ENCODE results near the gene SLF2.

SLF2 gene

GRCh38 chr10:100986623-100986951, 73.8 kb downstream of the SLF2 start:
- H3K27ac ChIP-seq = no peak overlapping the region
- peaks cover 15 to 17% of the 10 kb centered on the region in 2 experiments for H3K4me1 ChIP-seq (ENCODE audit: control insufficient read depth in 1 of 2, insufficient read depth in 1 of 2, low read depth in 1 of 2, low read length in 1 of 2)
- peak overlapping the region; percentile 97 for H3K4me3 ChIP-seq (ENCODE audit: low read depth in 1 of 2, low read length in 1 of 2)
- H3K9me3 ChIP-seq = no peaks in the 10 kb centered on the region
- TF ChIP-seq CTCF (IDR thresholded peaks at IDR 0.05) = no peak
- peaks cover 1% of the 10 kb centered on the region for H3K36me3 ChIP-seq
- H3K27me3 ChIP-seq = no peaks in the 10 kb centered on the region

GRCh38 chr10:100986952-100987684, 74.4 kb downstream of the SLF2 start, which contains the start of the genes MRPL43 and TWNK:
MRPL43 (minus strand) TSS chr10:100987497; CDS start chr10:100987443, 54 bp downstream.
TWNK (plus strand) TSS chr10:100987543; CDS start chr10:100988211, 668 bp downstream.
- H3K4me1 ChIP-seq (ENCODE audit: control insufficient read depth in 1 of 2, insufficient read depth in 1 of 2, low read depth in 1 of 2, low read length in 1 of 2) = peaks cover 15 to 17% of the 10 kb centered on the region in 2 experiments
- H3K27me3 ChIP-seq = no peaks in the 10 kb centered on the region
- peak within 1 kb of the TSS; percentile 68 for H3K27ac ChIP-seq
- TF ChIP-seq CTCF (IDR thresholded peaks at IDR 0.05) = peak; percentile 31
- no peaks in the 10 kb centered on the region for H3K36me3 ChIP-seq
- peak within 1 kb of the TSS; percentile 97 for H3K4me3 ChIP-seq (ENCODE audit: low read depth in 1 of 2, low read length in 1 of 2)
- no peaks in the 10 kb centered on the region for H3K9me3 ChIP-seq

- peaks cover 15 to 17% of the 10 kb centered on the region in 2 experiments for H3K4me1 ChIP-seq (ENCODE audit: control insufficient read depth in 1 of 2, insufficient read depth in 1 of 2, low read depth in 1 of 2, low read length in 1 of 2)
- no peaks in the 10 kb centered on the region for H3K27me3 ChIP-seq
- H3K4me3 ChIP-seq (ENCODE audit: low read depth in 1 of 2, low read length in 1 of 2) = peak overlapping the region; percentile 97
- no peaks in the 10 kb centered on the region for H3K9me3 ChIP-seq
- no peak overlapping the region for H3K27ac ChIP-seq
- TF ChIP-seq CTCF (IDR thresholded peaks at IDR 0.05) = no peak
- no peaks in the 10 kb centered on the region for H3K36me3 ChIP-seq
Measured at GRCh38 chr10:100987685-100988049, 74.9 kb downstream of the SLF2 start.

GRCh38 chr10:100988166-100988565, 75.4 kb downstream of the SLF2 start:
- Histone ChIP-seq H3K36me3 (no peaks in the 10 kb centered on the region), H3K27ac (no peak overlapping the region), H3K4me3 (ENCODE audit: low read depth in 1 of 2, low read length in 1 of 2) (peak overlapping the region in 1 of 2 experiments; percentile 97), H3K9me3 (no peaks in the 10 kb centered on the region), H3K4me1 (ENCODE audit: control insufficient read depth in 1 of 2, insufficient read depth in 1 of 2, low read depth in 1 of 2, low read length in 1 of 2) (peaks cover 15 to 17% of the 10 kb centered on the region in 2 experiments), H3K27me3 (no peaks in the 10 kb centered on the region)
- no peak for TF ChIP-seq CTCF (IDR thresholded peaks at IDR 0.05)

- Histone ChIP-seq H3K4me3 (ENCODE audit: low read depth in 1 of 2, low read length in 1 of 2) (no peak overlapping the region), H3K36me3 (no peaks in the 10 kb centered on the region), H3K4me1 (ENCODE audit: control insufficient read depth in 1 of 2, insufficient read depth in 1 of 2, low read depth in 1 of 2, low read length in 1 of 2) (peaks cover 15 to 17% of the 10 kb centered on the region in 2 experiments), H3K27ac (no peak overlapping the region), H3K9me3 (no peaks in the 10 kb centered on the region), H3K27me3 (no peaks in the 10 kb centered on the region)
- no peak for TF ChIP-seq CTCF (IDR thresholded peaks at IDR 0.05)
Measured at GRCh38 chr10:100989088-100989487, 76.3 kb downstream of the SLF2 start.
